CD4-positive, alpha-beta T cell treated with Interleukin-1 beta for 1 hour (primary cell): ENCODE data around the gene CMYA5.

ENCODE experiments used
- DNase-seq, 2 donors: peaks; one replicate each; pipeline ENCODE4 v3.0.0-alpha.2; 2020 to 2022

CMYA5 gene

DNA sequence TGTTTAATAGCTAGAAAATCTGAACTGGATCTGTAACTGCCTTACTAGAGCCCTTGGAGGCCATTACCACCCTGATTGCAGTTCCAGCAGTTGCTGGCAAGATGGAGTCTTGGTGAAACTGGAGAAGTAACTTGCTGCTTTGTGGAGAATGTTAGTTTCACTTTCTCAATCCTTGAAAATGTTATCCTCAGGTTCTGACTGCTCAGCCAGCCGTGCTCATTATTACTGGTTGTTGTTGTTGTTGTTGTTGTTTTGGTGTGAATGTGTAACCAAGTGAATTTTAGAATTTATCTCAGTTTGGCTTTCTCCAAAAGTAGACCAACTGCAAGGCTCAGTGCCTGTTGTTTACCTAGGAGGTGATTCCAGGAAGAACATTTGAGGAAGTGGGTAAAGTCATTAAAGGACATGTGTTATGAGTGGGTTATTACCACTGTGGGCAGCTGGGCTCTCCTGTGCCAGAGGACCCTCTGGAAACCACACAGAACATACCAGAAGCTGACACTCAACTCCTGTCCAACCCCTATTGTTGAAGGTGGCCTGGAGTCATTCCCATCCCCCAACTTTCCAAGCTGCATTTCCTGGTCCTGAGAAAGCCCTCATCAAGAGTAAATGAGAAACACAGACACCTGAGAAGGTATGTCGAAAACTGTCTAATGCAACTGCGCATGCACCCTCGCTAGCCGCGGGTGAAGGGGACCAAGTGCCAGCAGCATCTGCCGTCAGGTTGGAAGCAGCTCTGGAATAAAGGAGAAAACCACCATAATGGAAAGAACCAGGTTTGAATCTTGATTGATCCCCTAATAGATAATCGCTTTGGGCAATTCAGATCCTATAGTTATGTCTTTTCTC, 111.6 kb downstream of the CMYA5 start:
- DNase-seq: no peak

DNA sequence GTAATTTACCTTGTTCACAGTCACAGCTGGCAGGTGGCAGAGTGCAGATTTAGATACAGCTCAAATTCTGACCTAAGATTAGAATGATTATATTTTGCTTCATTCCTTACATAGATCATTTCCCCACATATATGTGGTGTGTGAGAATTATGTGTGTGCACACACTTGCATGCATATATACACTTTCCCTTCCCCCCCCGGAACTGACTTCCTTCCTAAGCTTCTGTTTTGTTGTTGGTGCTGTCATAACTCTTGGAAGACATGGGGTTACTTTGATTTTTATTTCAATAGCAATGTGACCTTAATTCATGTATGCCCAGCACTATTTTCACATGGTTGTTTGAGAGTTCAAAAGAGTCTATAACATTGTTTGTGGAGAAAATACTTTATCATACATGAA, 112.8 kb downstream of the CMYA5 start:
- DNase-seq: no peak

DNA sequence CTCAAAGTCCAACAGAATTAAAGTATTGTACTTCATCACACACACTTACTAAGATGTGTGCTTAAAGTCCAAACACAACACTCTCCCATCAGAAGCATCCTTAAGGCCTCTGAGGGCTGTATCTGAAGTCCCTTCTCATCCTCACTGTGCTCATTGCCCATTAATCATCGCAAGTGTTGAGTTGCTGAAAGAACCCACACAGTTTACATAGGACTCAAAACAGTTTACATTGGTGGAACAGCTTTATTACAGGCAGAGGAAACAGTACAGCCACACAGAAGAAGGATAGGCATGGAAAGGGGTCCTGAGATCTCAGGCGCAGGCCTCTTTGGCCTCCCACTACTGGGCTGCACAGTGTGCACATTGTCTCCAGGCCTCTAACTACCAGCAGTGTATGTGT, 113.4 kb downstream of the CMYA5 start:
- DNase-seq: no peak

DNA sequence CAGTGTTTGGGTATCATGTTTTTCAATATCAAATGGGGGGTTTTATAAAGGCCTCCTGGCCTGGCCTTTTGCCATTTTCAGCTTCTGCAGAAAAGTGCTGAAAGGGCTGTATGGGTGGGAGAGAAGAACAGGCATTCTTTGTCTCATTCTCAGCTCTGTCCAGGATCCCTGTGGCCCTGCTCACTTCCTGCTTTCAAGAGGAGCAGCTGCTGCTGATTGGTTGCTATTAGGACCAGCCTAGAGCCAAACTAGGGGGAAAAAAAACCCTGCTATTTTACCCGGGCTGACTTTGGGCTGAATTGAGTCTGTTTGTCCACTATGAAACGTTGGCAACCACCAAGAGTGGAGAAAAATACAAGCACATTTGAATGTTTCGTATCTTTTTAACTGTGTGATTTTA, 117.1 kb downstream of the CMYA5 start:
- DNase-seq: no peak

DNA sequence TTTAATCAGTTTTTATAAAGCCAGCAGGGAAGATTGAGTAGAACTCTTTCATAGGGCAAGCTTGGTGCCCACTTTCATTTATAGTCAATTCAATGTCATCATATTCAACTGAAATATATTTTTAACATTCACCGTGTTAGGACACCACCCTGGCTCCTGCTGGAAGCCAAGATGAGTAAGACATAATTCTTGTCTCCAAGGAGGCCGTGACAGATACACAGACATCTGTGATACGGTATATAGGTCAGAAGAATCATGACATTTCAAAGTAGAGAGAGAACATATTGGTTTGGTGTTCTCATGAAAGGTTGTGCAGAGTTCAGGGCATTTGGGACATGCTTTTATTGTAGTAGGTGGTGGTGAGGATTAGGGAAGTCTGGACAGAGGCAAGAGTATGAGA, 120.1 kb downstream of the CMYA5 start:
- DNase-seq: no peak

DNA sequence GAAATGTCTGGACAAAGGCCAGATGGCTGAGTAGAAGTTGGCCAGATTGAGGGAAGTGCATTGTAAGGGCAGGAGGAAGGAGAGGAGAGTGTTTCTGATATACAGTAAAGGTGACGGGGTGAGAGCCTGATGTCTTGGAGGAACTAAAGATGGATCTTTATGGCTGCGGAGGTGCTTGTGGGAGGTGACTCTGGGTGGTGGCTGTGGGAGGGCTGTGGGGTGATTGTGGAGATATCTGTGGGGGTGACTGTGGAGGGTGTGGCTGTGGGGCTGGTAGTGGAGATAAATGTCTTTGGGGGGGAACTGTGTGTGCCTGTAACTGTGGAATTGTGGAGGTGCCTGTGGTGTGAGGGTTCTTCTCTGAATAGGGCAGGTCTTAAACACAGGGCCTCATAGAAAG, 121.4 kb downstream of the CMYA5 start:
- DNase-seq: no peak

DNA sequence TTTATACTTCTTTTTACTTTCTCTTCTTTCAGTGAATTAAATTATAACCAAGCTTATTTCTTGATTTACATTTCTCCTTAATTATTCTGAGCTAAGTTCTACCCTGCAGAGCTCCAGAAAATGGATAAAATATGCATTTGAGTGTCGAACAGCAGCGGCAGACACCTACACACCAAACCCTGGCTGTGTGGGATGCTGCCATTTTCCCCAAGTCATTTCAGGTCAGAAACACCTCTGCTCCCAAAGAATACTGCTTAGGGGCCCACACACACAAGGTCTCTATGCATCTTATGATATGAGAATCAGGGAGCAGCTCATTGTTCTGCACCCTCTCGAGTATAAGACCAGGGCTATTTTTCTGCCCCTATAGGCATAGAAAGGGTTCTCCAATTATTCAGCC, 122.3 kb downstream of the CMYA5 start:
- no peak for DNase-seq

DNA sequence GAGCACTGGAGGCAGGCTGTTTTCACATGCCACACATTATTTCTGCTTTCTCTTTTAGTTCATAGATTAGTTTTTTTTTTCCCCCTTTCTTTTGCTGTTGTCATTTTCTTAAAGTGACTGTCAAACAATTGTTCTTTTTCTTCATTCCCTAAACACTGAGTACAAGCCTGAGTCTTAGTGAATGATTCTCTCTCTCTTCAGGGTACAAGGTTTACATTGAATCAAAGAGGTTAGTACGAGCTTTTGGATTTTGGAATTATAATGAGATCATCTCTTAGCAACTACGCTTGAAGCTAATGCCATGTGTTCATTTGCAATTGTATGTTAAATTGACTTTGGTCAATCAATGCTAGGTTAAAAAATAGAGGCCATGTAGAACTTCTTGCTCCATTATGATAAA, 125.1 kb downstream of the CMYA5 start:
- DNase-seq: no peak

DNA sequence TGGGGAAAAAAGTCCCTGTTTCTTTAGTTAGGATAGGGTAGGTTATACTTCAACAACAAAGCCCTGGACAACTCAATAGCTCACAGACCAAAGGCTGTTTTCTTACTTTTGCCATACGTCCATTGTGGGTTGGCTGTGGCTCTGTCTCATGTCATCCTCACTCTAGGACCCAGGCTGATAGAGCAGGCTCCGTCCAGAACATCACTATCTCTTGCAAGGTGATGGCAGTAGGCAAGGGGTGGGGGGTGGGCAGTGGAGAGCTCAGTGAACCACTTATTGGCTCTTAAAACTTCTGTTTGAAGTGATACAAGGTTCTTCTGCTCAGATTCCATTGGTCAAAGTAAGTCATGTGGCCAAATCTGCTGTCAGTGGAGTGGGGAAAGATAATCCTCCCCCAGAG, 126.4 kb downstream of the CMYA5 start:
- no peak for DNase-seq

DNA sequence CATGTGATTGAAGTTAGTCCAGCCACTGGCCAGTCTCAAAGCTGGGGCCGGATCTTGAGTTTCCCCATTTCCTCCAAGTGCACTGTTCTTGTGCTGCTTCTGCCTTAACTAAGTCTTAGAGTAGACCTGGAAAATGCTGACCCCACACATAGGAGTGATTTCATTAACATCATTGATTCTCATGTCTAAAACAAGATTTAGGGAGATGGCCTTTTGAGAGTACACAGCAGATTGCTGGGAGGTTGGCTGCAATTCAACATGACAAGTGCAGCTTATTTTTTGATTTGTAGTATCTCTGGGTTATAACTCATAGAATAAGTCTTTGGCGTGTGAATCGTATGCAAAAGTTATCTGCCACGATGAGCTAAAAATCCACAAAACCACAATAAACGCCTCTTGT, 131.0 kb downstream of the CMYA5 start:
- DNase-seq: no peak

DNA sequence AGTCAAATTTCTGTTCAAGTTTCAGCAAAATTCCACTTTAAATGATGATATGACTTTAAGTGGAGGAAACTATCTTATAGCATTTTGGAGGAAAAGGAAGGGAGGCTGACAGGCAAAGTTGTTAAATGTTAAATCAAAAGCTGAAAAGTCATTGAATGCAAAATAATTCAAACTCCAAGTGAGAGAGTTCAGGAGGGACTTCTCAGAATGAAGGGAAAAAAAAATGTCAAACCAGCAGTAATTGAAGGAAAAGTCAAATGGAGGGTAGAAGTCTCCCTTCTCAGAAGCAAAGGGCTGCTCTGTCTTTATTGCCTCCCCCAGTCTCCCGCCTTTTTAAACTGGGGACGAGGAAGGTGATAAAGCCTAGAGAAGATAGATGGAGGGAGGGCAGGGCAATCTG, 134.8 kb downstream of the CMYA5 start:
- DNase-seq: no peak

DNA sequence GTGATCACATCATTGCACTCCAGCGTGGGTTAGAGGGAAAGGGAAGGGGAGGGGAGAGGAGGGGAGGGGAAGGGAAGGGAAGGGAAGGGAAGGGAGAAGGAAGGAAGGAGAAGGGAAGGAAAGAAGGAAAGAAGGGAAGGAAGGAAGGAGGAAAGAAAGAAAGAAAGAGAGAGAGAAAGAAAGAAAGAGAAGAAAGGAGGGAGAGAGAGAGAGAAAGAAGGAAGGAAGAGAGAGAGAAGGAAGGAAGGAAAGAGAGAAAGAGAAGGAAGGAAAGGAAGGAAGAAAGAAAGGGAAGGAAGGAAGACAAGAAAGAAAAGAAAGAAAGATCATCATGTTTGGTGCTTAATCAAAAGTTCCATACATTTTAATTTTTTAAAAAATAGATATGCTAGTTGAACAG, 136.2 kb downstream of the CMYA5 start:
- DNase-seq: no peak

DNA sequence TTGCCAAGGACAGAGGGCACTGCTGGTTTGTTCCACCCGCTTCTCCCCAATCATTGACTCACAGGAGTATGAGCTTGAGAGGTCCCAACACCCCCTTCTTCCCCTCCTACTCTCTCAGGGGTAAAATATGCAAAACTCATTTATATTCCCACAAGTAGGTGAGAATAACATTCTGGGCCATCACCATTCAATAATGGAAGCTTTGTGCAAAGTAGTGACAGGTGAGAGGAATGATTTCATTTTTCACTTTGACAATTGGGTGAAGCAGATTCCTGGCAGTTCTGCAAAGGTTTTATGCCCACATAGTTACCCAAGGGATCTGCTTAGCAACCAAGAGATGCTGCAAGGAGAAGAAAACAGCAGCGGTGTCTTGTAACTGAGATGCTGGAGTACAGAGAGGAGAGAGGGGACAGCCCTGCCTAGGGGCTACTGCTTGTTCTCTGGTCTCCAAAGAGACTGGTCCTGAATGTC, 137.6 kb downstream of the CMYA5 start:
- DNase-seq: no peak

DNA sequence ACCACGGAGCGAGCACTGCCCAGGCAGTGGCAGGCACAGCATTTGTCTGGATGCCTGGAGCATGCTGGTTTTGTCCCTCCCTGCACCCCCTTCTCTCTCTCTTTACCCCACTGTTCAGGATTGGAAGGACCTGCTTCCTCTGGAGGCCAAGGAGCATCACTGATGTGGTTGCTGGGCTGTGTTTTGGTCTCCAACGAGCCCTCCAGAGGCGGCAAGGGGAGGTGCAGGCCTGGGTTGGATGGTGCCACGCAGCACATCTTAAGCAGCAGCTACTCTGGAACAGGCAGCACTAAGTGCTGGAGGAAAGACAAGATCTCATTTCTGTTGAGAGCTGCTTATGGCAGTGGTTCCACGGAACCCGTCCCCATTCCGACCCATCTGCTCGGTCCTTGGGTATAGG, 139.6 kb downstream of the CMYA5 start:
- DNase-seq: no peak

DNA sequence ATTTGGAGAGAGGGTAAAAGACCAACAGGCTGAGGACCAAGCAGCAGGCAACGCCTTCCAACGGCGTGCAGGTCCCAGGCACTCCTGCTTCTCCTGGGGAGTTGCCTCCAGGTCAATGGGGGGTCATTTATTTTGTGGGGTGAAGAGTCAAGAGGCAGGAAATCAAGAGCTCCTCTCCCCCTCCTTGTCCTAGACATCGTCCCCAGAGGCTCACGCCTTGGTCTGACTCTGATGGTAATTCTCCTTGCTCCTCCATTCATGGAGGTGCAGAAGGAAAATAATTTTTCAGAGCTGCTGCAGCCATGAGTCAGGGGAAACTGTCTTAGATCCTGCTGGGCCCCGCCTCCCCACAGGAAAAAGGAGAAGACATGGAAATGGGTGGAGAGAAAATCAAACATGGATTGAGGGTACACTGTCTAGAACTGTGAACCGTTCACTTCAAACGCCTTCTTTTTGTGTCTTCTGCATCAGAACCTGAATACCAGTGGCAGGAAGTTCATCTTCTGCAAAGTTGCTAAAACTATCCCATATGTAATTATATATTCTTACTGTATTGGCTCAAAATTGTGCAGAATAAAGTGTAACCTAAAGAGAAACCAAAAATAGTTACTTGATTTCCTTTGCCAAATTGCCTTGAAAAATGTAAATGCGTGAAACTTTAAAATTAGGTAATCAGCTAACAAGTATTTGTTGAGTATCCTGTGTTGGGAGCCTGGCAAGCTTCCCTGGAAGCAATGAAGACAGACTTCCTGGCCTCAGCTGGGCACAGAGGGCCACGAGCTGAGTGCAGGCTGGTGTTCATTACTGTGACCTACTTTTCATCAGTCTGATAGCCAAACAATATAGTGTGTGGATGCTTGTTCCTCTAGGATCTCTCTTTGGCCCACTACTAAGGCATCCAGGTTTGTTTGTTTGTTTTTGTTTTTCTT, 142.0 kb downstream of the CMYA5 start:
- DNase-seq: no peak

DNA sequence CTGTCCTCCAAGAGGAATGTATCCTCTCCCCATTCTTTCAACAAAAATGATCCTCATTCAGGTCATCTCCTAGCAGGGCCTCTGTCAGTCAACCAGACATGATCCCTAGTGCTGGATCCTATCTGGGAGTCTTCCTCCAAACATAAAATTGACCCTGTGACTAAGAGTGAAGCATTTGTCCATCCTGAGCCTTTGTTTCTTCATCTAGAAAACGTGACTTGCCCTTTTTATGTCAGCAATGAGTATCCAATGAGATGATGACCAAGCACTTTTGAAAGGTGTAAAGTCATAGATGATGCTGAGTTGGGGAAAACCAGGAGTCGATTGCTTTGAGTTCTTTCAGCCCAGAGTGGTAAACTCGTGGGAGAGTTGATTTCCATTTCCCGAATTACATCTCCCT, 143.3 kb downstream of the CMYA5 start:
- no peak for DNase-seq

DNA sequence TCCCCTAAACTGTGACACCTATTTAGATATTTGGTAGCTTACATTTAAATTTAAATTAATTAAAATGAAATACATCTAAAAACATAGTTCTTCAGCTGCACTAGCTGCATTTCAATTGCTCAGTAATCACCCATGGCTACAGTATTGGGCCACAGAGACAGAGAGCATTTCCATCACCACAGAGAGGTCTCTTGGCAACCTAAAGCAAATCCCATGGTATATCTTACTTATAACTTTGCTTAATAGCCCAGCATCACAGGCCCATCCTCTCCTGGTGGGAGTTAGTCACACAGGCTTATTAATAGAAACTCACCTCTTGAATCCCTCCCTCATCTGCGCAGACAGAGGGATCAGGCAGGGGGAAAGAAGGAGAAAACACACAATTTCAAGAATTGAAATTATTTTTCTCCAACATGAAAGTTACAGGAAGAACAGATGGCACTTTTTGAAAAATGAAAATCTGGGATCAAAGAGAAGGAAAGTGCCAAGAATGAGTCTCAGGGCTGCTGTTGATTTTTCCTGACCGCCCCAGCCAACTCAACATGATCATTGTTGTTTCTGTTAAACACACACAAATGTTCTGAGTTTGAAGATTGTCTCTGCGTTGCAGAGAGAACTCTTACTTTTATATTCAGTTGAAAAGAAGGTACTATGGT, 144.6 kb downstream of the CMYA5 start:
- no peak for DNase-seq

DNA sequence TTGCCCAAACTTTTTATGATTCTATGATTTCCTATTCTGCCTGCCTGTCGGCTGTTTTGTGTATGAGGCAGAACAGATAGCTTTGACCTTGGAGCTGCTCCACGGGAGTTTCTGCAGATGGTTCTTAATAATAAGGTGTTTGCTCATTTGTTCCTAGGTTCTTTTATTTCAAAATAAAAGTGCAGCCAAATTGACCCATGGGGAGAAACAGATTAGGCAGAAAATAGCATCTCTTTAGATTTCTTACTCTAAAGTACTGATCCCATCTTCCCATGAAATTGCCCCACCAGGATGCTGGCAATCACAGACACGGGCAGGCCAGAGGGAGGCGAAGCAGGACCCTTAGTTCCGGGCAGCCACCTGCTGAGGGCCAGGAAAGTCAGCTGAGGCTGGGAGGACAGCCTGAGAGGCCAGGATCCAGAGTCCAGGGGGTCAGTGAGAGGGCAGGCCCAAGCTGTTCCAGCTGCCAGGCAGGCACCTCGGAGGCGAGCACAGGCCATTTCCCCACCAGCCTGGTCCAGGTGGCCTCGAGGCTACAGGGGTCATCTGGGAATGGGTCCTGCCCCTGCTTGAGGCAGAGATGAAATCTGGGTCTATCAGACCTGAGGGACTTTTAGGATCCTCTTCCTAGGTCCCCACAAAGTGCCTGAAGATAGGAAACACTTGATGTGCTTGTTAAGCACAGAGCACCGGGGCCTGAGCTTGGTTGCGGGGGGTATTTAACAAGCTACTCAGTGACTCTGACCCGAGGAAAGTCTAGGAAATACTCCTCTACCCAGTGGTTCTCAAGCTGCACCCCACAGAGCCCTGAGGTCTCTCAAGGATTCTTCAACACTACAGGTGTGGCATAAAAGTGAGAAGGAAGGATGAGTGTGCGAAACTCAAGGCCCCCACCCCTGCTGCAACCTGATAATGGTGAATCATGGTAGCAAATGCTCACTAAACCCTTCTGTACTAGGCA, 145.4 kb downstream of the CMYA5 start:
- DNase-seq: no peak

DNA sequence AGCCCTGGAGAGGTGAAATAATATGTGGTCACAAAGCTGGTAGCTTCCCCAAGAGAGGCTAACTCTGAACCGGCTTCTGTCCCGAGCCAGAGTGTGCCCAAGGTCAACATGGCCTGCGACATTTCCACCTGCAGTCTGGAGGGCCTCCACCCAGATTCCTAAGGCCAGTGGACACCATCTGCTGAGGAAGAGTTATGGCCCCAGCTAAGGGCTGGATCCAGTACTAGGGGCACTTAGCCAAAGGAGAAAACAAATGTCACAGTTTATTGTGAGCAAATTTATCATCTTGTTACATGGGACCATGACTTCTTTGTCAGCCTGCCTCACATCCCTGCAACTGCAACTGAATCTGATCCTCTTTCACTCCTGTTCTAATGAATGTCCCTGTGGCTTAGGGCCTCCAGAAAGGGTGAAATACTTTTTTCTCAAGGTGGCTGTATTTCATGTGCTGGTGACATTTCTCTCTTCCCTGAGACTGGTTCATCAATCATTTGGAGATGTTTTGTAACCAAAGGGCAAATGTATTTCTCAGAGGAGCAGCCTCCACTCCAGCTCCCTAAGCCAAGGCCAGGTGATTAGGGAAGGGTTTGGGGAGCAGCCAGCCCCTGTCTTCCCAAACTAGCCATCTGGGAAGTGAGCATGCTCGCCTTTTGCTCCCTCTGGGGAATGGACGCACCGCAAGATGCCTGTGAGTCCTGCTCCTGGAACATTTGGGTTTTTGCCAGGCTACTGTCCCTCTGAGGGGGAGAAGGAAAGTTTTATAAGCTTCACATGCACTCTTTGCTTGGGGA, 148.3 kb downstream of the CMYA5 start:
- DNase-seq: no peak

DNA sequence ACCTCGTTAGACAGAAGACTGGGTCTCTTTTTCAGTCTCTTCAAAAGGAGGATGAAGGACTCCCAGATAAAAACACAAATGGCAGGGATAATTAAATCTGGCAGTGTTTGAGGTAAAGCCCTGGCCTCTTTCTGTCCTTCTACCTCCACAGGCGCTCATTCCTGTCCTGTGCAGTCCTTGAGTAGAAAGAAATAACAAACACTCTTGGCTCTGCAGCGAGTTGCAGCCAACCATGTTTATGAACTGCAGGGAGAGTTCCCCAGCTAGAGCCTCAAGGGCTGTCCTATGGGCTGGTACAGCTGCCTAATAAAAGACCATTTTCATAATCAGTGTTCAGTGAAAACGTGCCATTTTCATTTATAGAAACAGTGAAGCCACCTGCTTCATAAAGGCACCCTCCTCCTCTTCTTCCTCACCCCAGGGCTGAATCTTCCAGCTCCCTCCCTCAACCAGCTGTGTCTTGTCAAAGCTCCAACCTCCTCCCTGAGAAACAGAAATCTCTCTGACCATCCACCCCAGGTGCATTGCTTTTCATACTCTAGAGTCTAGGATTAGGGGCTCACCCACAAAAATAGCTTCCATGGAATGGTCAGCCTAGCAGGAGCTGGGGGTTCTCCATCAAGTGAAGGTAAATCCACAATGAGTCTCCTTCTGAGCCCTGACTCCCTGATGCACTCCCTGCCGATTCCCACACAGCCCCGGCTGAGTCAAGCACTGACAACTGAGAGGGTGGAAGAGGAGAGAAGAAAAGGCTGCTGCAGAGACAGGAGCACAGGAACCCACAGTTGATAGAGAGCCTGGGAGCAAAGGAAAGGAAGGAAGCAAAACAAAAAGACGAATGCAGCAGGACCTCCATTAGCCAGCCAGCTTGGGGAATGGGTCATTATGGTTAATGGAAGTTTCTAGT, 150.7 kb downstream of the CMYA5 start:
- DNase-seq: no peak
